IMR-90 (cell line): ENCODE results near the gene TPSB2. TPM values are rescaled to one million over a fixed set of nuclear protein-coding genes. Genes with fewer than 3 reads are reported as not detected.

Source experiments
- ATAC-seq: fragments of 200-7000 bp; cut with Tn5 transposase; 2 replicates; pipeline ENCODE4 v1.9.1; 2020; ENCODE audit warnings: low read depth, mild to moderate bottlenecking, moderate library complexity
- BruUV-seq: library from RNA; stranded (reverse); fragments of 400-500 nt; replicated peaks from 2 replicates; lab custom pipeline; 2021; lab: Mats Ljungman, UMichigan
- CTCF ChIA-PET: fragments of 300-600 bp; formaldehyde crosslinking; extraction: SDS; loops from one replicate; lab custom pipeline; 2021; ENCODE audit warnings: antibody characterized with exemption; lab: Yijun Ruan, JAX
- POLR2A ChIA-PET: fragments of 300-600 bp; sonication (Branson Sonifier 250); formaldehyde crosslinking; loops from one replicate; lab custom pipeline; 2022; ENCODE audit warnings: antibody characterized with exemption; ENCODE audit not compliant: unreplicated experiment; lab: Charles Lee
- DNase-seq: peaks from one replicate; pipeline ENCODE4 v3.0.0; 2013
- H2AFZ ChIP-seq: replicated peaks from 2 replicates; pipeline ENCODE3; 2013; ENCODE audit warnings: low read length, mild to moderate bottlenecking; ENCODE audit not compliant: poor library complexity
- H2AK5ac ChIP-seq: 2 replicates; pipeline ENCODE4 v1.6.1; 2013; ENCODE audit warnings: low read depth, low read length, inconsistent platforms
- H2AK9ac ChIP-seq: replicated peaks from 2 replicates; pipeline ENCODE3; 2013; ENCODE audit warnings: mild to moderate bottlenecking, low read depth, low read length, moderate library complexity; ENCODE audit not compliant: poor library complexity
- H2BK120ac ChIP-seq: 2 replicates; pipeline ENCODE4 v1.6.1; 2013; ENCODE audit warnings: low read depth, low read length, inconsistent platforms
- H2BK15ac ChIP-seq: 3 replicates; pipeline ENCODE4 v1.6.1; 2013; ENCODE audit warnings: low read depth, low read length, inconsistent platforms
- H2BK20ac ChIP-seq: 2 replicates; pipeline ENCODE4 v1.6.1; 2013; ENCODE audit warnings: low read depth, mild to moderate bottlenecking, inconsistent platforms, low read length, moderate library complexity
- H2BK5ac ChIP-seq: 2 replicates; pipeline ENCODE4 v1.6.1; 2013; ENCODE audit warnings: mild to moderate bottlenecking, low read depth, low read length, inconsistent platforms; ENCODE audit not compliant: poor library complexity, severe bottlenecking
- H3K14ac ChIP-seq: replicated peaks from 2 replicates; pipeline ENCODE4 v1.6.1; 2013; ENCODE audit warnings: low read depth, low read length, inconsistent platforms
- H3K18ac ChIP-seq: 2 replicates; pipeline ENCODE4 v1.6.1; 2013; ENCODE audit warnings: low read depth, low read length, control low read depth
- H3K23ac ChIP-seq: 2 replicates; pipeline ENCODE4 v1.6.1; 2013; ENCODE audit warnings: low read depth, low read length, inconsistent platforms
- H3K27ac ChIP-seq: 2 replicates; pipeline ENCODE4 v1.5.1; 2013; ENCODE audit warnings: mild to moderate bottlenecking, control low read depth, low read length; ENCODE audit not compliant: insufficient read depth
- H3K27me3 ChIP-seq: 2 replicates; pipeline ENCODE4 v1.6.1; 2013; ENCODE audit warnings: low read length; ENCODE audit not compliant: control insufficient read depth, insufficient read depth
- H3K36me3 ChIP-seq: 2 replicates; pipeline ENCODE4 v1.6.1; 2013; ENCODE audit warnings: low read length, mixed read lengths; ENCODE audit not compliant: control insufficient read depth, insufficient read depth
- H3K4ac ChIP-seq: 2 replicates; pipeline ENCODE4 v1.6.1; 2013; ENCODE audit warnings: low read depth, low read length, inconsistent platforms
- H3K4me1 ChIP-seq: 2 replicates; pipeline ENCODE4 v1.6.1; 2013; ENCODE audit warnings: low read length, mixed read lengths; ENCODE audit not compliant: control insufficient read depth, insufficient read depth
- H3K4me2 ChIP-seq: 2 replicates; pipeline ENCODE4 v1.6.1; 2013; ENCODE audit warnings: low read depth, mild to moderate bottlenecking, control low read depth, low read length, moderate library complexity
- H3K4me3 ChIP-seq: 2 replicates; pipeline ENCODE4 v1.5.1; 2013; ENCODE audit warnings: low read depth, mild to moderate bottlenecking, control low read depth, low read length, moderate library complexity; ENCODE audit not compliant: insufficient read depth
- H3K56ac ChIP-seq: 2 replicates; pipeline ENCODE4 v1.6.1; 2013; ENCODE audit warnings: low read length, inconsistent platforms; ENCODE audit not compliant: insufficient read depth; ENCODE audit errors: extremely low read depth
- H3K79me1 ChIP-seq, 2 experiments: 2 replicates each; pipeline ENCODE4 v1.6.1; 2013; ENCODE audit warnings: low read length in 2 of 2, inconsistent platforms in 1 of 2, low read depth in 1 of 2
- H3K9ac ChIP-seq: 2 replicates; pipeline ENCODE4 v1.6.1; 2013; ENCODE audit warnings: low read depth, low read length, control low read depth
- H3K9me1 ChIP-seq: 2 replicates; pipeline ENCODE4 v1.6.1; 2013; ENCODE audit warnings: low read length, inconsistent platforms; ENCODE audit not compliant: insufficient read depth
- H3K9me3 ChIP-seq: 2 replicates; pipeline ENCODE4 v1.6.1; 2013; ENCODE audit warnings: low read length; ENCODE audit not compliant: control insufficient read depth, insufficient read depth
- H4K20me1 ChIP-seq: 2 replicates; pipeline ENCODE4 v1.6.1; 2013; ENCODE audit warnings: low read length, inconsistent platforms; ENCODE audit not compliant: insufficient read depth
- H4K5ac ChIP-seq: 2 replicates; pipeline ENCODE4 v1.6.1; 2013; ENCODE audit warnings: mild to moderate bottlenecking, low read depth, low read length, control low read depth
- H4K8ac ChIP-seq, 2 experiments: 2 replicates each; pipeline ENCODE4 v1.6.1; 2013; ENCODE audit warnings: low read depth in 2 of 2, low read length in 2 of 2, control low read depth in 1 of 2, inconsistent platforms in 1 of 2
- H4K91ac ChIP-seq: 2 replicates; pipeline ENCODE4 v1.6.1; 2013; ENCODE audit warnings: low read depth, low read length, inconsistent platforms; ENCODE audit not compliant: insufficient read depth
- BHLHE40 ChIP-seq: fragments of 150-350 bp; IDR thresholded peaks from 2 replicates; pipeline ENCODE4 v1.6.1; 2016; ENCODE audit warnings: mild to moderate bottlenecking, low read depth, low read length
- CHD1 ChIP-seq: IDR thresholded peaks from 2 replicates; pipeline ENCODE4 v1.6.1; 2012; ENCODE audit warnings: low read depth, low read length, improper control_type of control experiment
- ELK1 ChIP-seq: fragments of 150-350 bp; IDR thresholded peaks from 2 replicates; pipeline ENCODE4 v1.6.1; 2016; ENCODE audit warnings: low read depth, mild to moderate bottlenecking, low read length, moderate library complexity, borderline replicate concordance
- FOS ChIP-seq: fragments of 150-350 bp; IDR thresholded peaks from 2 replicates; pipeline ENCODE4 v1.6.1; 2016; ENCODE audit warnings: low read depth, low read length
- MAFK ChIP-seq: IDR thresholded peaks from 2 replicates; pipeline ENCODE4 v1.6.1; 2012; ENCODE audit warnings: low read depth, low read length, improper control_type of control experiment
- MAZ ChIP-seq: IDR thresholded peaks from 2 replicates; pipeline ENCODE4 v1.6.1; 2012; ENCODE audit warnings: low read depth, mild to moderate bottlenecking, low read length, improper control_type of control experiment, moderate library complexity, borderline replicate concordance
- POLR2A ChIP-seq: IDR thresholded peaks from 2 replicates; pipeline ENCODE4 v1.6.1; 2012; ENCODE audit warnings: mild to moderate bottlenecking, low read depth, low read length
- RAD21 ChIP-seq: IDR thresholded peaks from 2 replicates; pipeline ENCODE4 v1.6.1; 2012; ENCODE audit warnings: low read length, improper control_type of control experiment
- RCOR1 ChIP-seq: IDR thresholded peaks from 2 replicates; pipeline ENCODE4 v1.6.1; 2012; ENCODE audit warnings: mild to moderate bottlenecking, low read length, improper control_type of control experiment; ENCODE audit not compliant: insufficient replicate concordance
- RFX5 ChIP-seq: IDR thresholded peaks from 2 replicates; pipeline ENCODE4 v1.8.0; 2012; ENCODE audit warnings: low read depth, mild to moderate bottlenecking, low read length, moderate library complexity
- WGBS, 2 experiments: methylation state at CpG; one replicate each; pipeline versions ENCODE4 v1.1.5 to v1.1.7; 2013; ENCODE audit warnings: missing lambda C conversion rate in 2 of 2; ENCODE audit not compliant: insufficient read length in 1 of 2; ENCODE audit errors: extremely low coverage in 2 of 2; 5-methylcytosine and 5-hydroxymethylcytosine counted together
- dilution Hi-C: fragments of 300-500 bp; cut with HindIII; formaldehyde crosslinking; loops from one replicate; pipeline ENCODE4 v1.14.3; 2018; ENCODE audit warnings: low sequenced_read_pairs; ENCODE audit not compliant: unreplicated experiment
- in situ Hi-C: fragments of 300-500 bp; cut with MboI; formaldehyde crosslinking; loops from 3 replicates; pipeline ENCODE4 v1.14.3; 2019; ENCODE audit warnings: low sequenced_read_pairs, inconsistent platforms, mixed read lengths
- intact Hi-C: fragments of 100-400 bp; cut with micrococcal nuclease; formaldehyde crosslinking; loops from 2 replicates; pipeline ENCODE4 v1.10.0; 2022
- polyA plus RNA-seq, 3 experiments: library from polyadenylated mRNA; depleted of rRNA; stranded (reverse); fragments of >200 nt; gene quantifications; 2 replicates each; pipeline ENCODE4 v1.2.3, GENCODE V29; 2012; ENCODE audit warnings: low replicate concordance in 1 of 3
- total RNA-seq: library from RNA; depleted of rRNA; stranded (reverse); fragments of >200 nt; gene quantifications from 2 replicates; pipeline ENCODE4 v1.2.3, GENCODE V29; 2012
- TF ChIP-seq, protein P1 (sequence below): fragments of 150-350 bp; IDR thresholded peaks from 2 replicates; pipeline ENCODE4 v1.6.1; 2017; ENCODE audit warnings: mild to moderate bottlenecking, antibody characterized with exemption, low read length, low read depth
- TF ChIP-seq, protein P2 (sequence below): conservative IDR thresholded peaks from 2 replicates; pipeline ENCODE4 v1.5.1; 2012; ENCODE audit warnings: mild to moderate bottlenecking, low read depth, low read length, improper control_type of control experiment

Gene TPSB2
- total and polyA plus RNA-seq, 2 of the 4 experiments (the other 2 are of a cell fraction) = not detected

GRCh38 chr16:1277617-1278282 lies 47.8 kb upstream of the TPSB2 start:
- Histone ChIP-seq H4K8ac (no peak overlapping the region), H3K9me1 (no peaks in the 10 kb centered on the region), H3K36me3 (no peaks in the 10 kb centered on the region), H2AFZ (no peak overlapping the region), H3K4me1 (no peaks in the 10 kb centered on the region), H3K14ac (no peak overlapping the region), H3K18ac (no peak overlapping the region), H2AK9ac (no peak overlapping the region), H2BK5ac (no peak overlapping the region), H3K79me1 (no peaks in the 10 kb centered on the region), H3K4me3 (no peak overlapping the region), H2AK5ac (no peak overlapping the region), H3K4me2 (no peak overlapping the region), H2BK15ac (no peak overlapping the region), H3K27me3 (peaks cover 57% of the 10 kb centered on the region), H3K56ac (no peak overlapping the region), H4K5ac (no peak overlapping the region), H4K91ac (no peak overlapping the region), H3K4ac (no peak overlapping the region), H3K23ac (no peak overlapping the region), H4K20me1 (no peaks in the 10 kb centered on the region), H3K9me3 (peaks cover 2% of the 10 kb centered on the region; the same call in 1 of the 2 replicates), H2BK20ac (no peak overlapping the region), H2BK120ac (no peak overlapping the region), H3K27ac (no peak overlapping the region), H3K9ac (no peak overlapping the region)
- ChIA-PET POLR2A (no interaction called here), CTCF (no interaction called here)
- ATAC-seq (no peak), DNase-seq (no peak)
- in situ Hi-C loops = no loop called here
- intact Hi-C loops = no loop called here
- no TSS peak for BruUV-seq
- no peak for TF ChIP-seq ELK1
- no peak for TF ChIP-seq POLR2A
- TF ChIP-seq, protein P1, sequence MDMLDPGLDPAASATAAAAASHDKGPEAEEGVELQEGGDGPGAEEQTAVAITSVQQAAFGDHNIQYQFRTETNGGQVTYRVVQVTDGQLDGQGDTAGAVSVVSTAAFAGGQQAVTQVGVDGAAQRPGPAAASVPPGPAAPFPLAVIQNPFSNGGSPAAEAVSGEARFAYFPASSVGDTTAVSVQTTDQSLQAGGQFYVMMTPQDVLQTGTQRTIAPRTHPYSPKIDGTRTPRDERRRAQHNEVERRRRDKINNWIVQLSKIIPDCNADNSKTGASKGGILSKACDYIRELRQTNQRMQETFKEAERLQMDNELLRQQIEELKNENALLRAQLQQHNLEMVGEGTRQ = no peak
- no peak for TF ChIP-seq FOS
- TF ChIP-seq MAFK = no peak
- TF ChIP-seq, protein P2, sequence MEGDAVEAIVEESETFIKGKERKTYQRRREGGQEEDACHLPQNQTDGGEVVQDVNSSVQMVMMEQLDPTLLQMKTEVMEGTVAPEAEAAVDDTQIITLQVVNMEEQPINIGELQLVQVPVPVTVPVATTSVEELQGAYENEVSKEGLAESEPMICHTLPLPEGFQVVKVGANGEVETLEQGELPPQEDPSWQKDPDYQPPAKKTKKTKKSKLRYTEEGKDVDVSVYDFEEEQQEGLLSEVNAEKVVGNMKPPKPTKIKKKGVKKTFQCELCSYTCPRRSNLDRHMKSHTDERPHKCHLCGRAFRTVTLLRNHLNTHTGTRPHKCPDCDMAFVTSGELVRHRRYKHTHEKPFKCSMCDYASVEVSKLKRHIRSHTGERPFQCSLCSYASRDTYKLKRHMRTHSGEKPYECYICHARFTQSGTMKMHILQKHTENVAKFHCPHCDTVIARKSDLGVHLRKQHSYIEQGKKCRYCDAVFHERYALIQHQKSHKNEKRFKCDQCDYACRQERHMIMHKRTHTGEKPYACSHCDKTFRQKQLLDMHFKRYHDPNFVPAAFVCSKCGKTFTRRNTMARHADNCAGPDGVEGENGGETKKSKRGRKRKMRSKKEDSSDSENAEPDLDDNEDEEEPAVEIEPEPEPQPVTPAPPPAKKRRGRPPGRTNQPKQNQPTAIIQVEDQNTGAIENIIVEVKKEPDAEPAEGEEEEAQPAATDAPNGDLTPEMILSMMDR = no peak
- TF ChIP-seq MAZ = no peak
- no peak for TF ChIP-seq RFX5
- no peak for TF ChIP-seq CHD1
- no peak for TF ChIP-seq RCOR1
- no peak for TF ChIP-seq RAD21
- no peak for TF ChIP-seq BHLHE40
- WGBS, 2 experiments = 31% methylated on average over 8 of the region's 21 CpGs; no CpG with 5 or more reads in 1 of the 2 experiments
- dilution Hi-C loops = no loop called here
